Measurements from ENCODE around the gene KCTD10. TPM values are rescaled to one million over a fixed set of nuclear protein-coding genes. Genes with fewer than 3 reads are reported as not detected.

KCTD10 gene
- total and polyA plus RNA-seq, 10 of the 15 experiments (the other 5 are each of a cell fraction or from before 2014, with no cell fraction given), result 5.6 to 52.0 (median 34.2) TPM

GRCh38 chr12:109423392-109423791 lies 53.7 kb downstream of the KCTD10 start:
- Histone ChIP-seq H4K20me1 (ENCODE audit: control insufficient read depth, insufficient read depth) (no peaks in the 10 kb centered on the region), H3K9ac (ENCODE audit: control insufficient read depth, insufficient read depth, low read length) (no peak overlapping the region), H2AFZ (ENCODE audit: control insufficient read depth, low read depth, low read length) (no peak overlapping the region), H3K27me3 (replicated peaks in 1 of 2; ENCODE audit: control insufficient read depth in 2 of 2, insufficient read depth in 2 of 2, low read length in 1 of 2) (no peaks in the 10 kb centered on the region), H3K27ac (ENCODE audit: control insufficient read depth, insufficient read depth) (no peak overlapping the region), H3K4me2 (ENCODE audit: control insufficient read depth, insufficient read depth) (no peak overlapping the region), H3K79me2 (ENCODE audit: control insufficient read depth, insufficient read depth, low read length) (no peaks in the 10 kb centered on the region), H3K36me3 (ENCODE audit: control insufficient read depth in 2 of 2, insufficient read depth in 2 of 2, low read length in 1 of 2) (no peaks in the 10 kb centered on the region), H3K9me3 (replicated peaks; ENCODE audit: control insufficient read depth, insufficient read depth, low read length) (no peaks in the 10 kb centered on the region), H3K4me1 (ENCODE audit: control insufficient read depth, insufficient read depth, low read length) (no peaks in the 10 kb centered on the region), H3K4me3 (no peak overlapping the region)
- DNase-seq (ENCODE audit: low read depth, low spot score) (no peak), FAIRE-seq (no peak), ATAC-seq (no peak)
- intact Hi-C loops (cut with micrococcal nuclease; ENCODE audit: unreplicated experiment) (no loop called here), in situ Hi-C loops (cut with MboI) (no loop called here)
- ChIA-PET CTCF (interaction anchor here (0.8 to 2.3 kb wide), 2 partner anchors 9 to 159 kb away, joined by 3 to 9 read pairs; no protein-coding TSS in a partner anchor), SMC1A (ENCODE audit: uncharacterized antibody, unreplicated experiment) (no interaction called here), POLR2A (no interaction called here), RAD21 (ENCODE audit: unreplicated experiment) (no interaction called here)
- TF ChIP-seq EZH2 (IDR thresholded peaks at IDR 0.05; ENCODE audit: borderline replicate concordance, control insufficient read depth, low read depth, low read length) (no peak), STAT1 (conservative IDR thresholded peaks at IDR 0.05) (no peak), CREB1 (IDR thresholded peaks at IDR 0.05; ENCODE audit: low read depth) (no peak), LARP7 (IDR thresholded peaks at IDR 0.05) (no peak), GATAD2B (conservative IDR thresholded peaks at IDR 0.05; ENCODE audit: low read depth) (no peak), MEF2A (IDR thresholded peaks at IDR 0.05; ENCODE audit: insufficient read depth, low read depth, low read length) (no peak)
- no TSS peak for BruUV-seq (replicated peaks)
- WGBS (ENCODE audit: insufficient coverage, insufficient replicate concordance, low lambda C conversion rate, missing lambda C conversion rate), result 58% methylated on average over 9 of the region's 9 CpGs

- H3K4me1 ChIP-seq (ENCODE audit: control insufficient read depth, insufficient read depth, low read length), result no peaks in the 10 kb centered on the region
- H3K27ac ChIP-seq (ENCODE audit: control insufficient read depth, insufficient read depth), result no peak overlapping the region
- H3K9me3 ChIP-seq (replicated peaks; ENCODE audit: control insufficient read depth, insufficient read depth, low read length), result no peaks in the 10 kb centered on the region
- no peak overlapping the region for H3K4me3 ChIP-seq
- ChIA-PET SMC1A (ENCODE audit: uncharacterized antibody, unreplicated experiment) (no interaction called here), CTCF (interaction anchor here (0.8 to 2.3 kb wide), 3 partner anchors 11 to 37 kb away, joined by 3 to 9 read pairs (median 4); no protein-coding TSS in a partner anchor), POLR2A (no interaction called here), RAD21 (ENCODE audit: unreplicated experiment) (no interaction called here)
- TF ChIP-seq BRCA1 (IDR thresholded peaks at IDR 0.05; ENCODE audit: low read depth, low read length) (no peak), SIN3A (IDR thresholded peaks at IDR 0.05; ENCODE audit: low read depth, low read length) (no peak), RCOR1 (conservative IDR thresholded peaks at IDR 0.05; ENCODE audit: low read depth, low read length) (no peak), BCL11A (IDR thresholded peaks at IDR 0.05; ENCODE audit: low read depth, low read length) (no peak), SREBF2 (IDR thresholded peaks at IDR 0.05; ENCODE audit: low read length) (no peak), TAF1 (IDR thresholded peaks at IDR 0.05; ENCODE audit: borderline replicate concordance, low read depth, low read length) (no peak), CREM (IDR thresholded peaks at IDR 0.05; ENCODE audit: low read depth) (no peak)
- H3K4me2 ChIP-seq (ENCODE audit: control insufficient read depth, insufficient read depth), result no peak overlapping the region
- FAIRE-seq (no peak), DNase-seq (ENCODE audit: low read depth, low spot score) (no peak), ATAC-seq (no peak)
- H3K36me3 ChIP-seq (ENCODE audit: control insufficient read depth in 2 of 2, insufficient read depth in 2 of 2, low read length in 1 of 2), result no peaks in the 10 kb centered on the region
- no peaks in the 10 kb centered on the region for H3K27me3 ChIP-seq (replicated peaks in 1 of 2; ENCODE audit: control insufficient read depth in 2 of 2, insufficient read depth in 2 of 2, low read length in 1 of 2)
- BruUV-seq (replicated peaks), result no TSS peak
- H3K79me2 ChIP-seq (ENCODE audit: control insufficient read depth, insufficient read depth, low read length), result no peaks in the 10 kb centered on the region
- intact Hi-C loops (cut with micrococcal nuclease; ENCODE audit: unreplicated experiment) (no loop called here), in situ Hi-C loops (cut with MboI) (no loop called here)
- no peaks in the 10 kb centered on the region for H4K20me1 ChIP-seq (ENCODE audit: control insufficient read depth, insufficient read depth)
- 45% methylated on average over 10 of the region's 10 CpGs for WGBS (ENCODE audit: insufficient coverage, insufficient replicate concordance, low lambda C conversion rate, missing lambda C conversion rate)
- no peak overlapping the region for H3K9ac ChIP-seq (ENCODE audit: control insufficient read depth, insufficient read depth, low read length)
- H2AFZ ChIP-seq (ENCODE audit: control insufficient read depth, low read depth, low read length), result no peak overlapping the region
Measured at GRCh38 chr12:109422251-109422650, 54.8 kb downstream of the KCTD10 start.
